HG02938 (cell line): ENCODE results near the gene PNMA8C.
"Not testable (repeated sequence)": the region's sequence is repeated elsewhere in the genome, so short reads cannot be mapped to it uniquely, and the experiment has no call there.

Source experiments
- ATAC-seq: cut with Tn5 transposase; IDR thresholded peaks from one replicate; pipeline ENCODE4 v1.9.1; 2021; ENCODE audit warnings: mild to moderate bottlenecking, moderate library complexity; ENCODE audit not compliant: unreplicated experiment

The PNMA8C gene

DNA sequence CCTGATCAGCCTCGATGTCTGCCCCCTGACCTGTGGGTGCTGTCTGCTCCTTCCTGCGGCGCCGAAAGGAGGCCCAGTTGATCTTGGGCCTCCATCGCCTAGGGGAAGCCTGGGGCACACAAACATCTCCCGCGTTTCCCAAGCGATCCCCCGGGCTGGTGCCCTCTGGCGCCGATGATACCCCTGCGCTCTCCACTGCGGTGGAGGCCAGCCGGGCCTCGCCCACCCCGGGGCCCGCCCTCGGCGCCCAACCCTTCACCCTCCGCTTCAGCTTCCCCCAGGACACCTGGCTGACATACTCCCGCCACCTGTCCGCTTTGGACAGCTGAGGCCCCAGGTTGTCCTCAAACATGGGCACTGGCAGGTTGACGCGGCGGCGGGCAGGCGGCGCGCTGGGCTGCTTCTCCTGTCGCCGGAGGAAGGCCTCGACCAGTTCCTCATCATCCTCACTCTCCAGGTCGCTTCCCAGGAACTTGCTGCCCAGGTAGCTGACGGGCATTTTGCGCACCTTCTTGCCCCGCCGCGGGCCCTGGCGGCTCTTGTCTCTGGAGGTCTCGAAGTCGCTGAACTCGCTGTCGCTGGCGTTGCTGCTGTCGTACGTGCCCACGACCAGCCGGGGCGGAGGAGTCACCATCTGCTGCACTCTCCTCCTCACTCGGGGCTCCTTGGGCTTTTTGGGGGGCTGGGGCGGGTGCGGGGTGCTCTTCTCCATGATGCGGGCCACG lies 16.6 kb downstream of the PNMA8C start:
- ATAC-seq, result no peak

DNA sequence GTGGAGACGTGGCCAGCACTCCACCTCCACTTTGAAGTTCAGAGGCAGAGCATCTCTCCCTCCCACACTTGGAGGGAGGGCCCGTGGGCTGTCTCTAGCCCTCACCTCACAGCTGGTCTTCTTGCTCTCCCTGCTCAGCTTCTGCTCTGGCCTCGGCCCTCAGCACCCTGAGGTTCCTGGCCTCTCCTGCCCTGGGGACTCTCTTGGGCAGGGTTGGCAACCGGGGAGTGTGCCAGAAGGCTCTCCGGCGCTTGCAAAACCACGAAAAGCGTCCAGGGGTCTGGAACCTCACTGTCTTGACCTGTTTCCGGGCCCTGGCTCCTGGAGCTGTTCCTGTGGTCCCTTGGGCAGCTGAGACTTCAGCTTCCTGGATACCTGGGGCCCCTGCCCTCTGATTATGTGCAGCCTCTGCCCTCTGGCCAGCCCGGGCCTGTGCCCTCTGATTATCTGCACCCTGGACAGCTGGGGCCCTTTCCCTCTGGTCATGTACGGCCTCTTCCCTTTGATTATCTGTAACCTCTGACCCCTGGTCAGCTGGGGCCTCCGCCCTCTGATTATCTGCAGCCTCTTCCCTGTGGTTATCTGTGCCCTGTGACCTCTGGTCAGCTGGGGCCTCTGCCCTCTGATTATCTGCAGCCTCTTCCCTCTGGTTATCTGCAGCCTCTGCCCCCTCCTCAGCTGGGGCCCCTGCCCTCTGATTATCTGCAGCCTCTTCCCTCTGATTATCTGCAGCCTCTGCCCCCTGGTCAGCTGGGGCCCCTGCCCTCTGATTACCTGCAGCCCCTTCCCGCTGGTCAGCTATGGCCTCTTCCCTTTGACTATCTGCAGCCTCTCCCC lies 17.4 kb downstream of the PNMA8C start:
- no peak for ATAC-seq

- ATAC-seq, result no peak
These were observed 18.3 kb downstream of the PNMA8C start for GRCh38 chr19:46410205-46411087.

DNA sequence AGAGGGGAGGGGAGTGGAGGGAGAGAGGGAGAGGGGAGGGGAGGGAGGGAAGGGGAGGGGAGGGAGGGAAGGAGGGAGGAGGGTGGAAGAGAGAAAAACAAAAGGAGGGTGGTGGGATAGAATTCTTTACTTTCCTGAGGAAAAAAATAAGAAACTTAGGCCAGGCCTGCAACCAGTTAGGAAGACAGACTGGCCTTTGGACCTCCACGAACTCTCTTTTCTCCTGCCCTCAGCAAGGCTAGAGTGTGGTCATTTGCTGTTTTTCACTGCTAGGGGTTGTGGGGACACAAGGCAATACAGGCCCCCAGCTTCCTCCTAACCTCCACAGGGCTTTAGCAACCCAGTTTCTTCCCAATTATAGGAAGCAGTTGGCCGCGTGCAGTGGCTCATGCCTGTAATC lies 19.5 kb downstream of the PNMA8C start:
- ATAC-seq, result no peak

GRCh38 chr19:46408664-46409039 lies 20.1 kb downstream of the PNMA8C start:
- ATAC-seq, result no peak

DNA sequence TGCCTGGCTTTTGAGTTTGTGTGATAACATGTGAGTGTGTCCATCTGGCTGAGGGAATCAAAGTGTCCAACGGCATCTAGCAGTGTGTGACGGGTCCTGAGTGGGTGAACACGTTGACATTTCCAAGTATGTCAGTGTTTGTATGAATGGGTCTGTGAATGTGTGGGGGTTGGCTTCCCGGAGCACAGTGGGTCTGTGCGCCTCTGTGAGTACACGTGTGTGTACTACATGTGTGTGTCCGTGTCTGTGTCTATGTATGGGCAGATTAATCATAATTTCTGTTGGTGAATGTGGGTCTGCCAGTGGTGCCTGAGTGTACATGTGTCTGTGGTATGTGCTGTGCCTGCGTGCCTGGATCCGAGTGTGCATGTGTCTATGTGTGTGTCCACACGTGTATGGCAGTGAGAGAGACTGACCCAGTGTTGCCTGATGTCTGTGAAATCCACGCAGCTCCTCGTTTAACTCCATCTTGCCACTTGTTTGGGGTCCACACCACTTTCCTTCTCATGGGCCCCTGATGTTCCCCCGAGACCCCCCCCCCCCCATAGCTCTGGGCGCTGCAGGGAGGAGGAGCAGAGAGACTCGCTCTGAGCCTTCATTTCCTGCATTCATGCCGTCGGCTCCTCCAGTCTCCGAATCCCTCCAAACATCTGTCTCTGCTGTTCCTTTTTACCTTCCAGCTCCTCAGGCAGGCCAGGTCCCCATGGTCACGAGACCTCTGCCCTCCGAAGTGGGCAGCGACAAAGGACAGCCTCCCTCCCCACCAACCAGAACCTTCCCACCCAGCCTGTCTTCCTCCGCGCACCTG lies 20.7 kb downstream of the PNMA8C start:
- no peak for ATAC-seq

DNA sequence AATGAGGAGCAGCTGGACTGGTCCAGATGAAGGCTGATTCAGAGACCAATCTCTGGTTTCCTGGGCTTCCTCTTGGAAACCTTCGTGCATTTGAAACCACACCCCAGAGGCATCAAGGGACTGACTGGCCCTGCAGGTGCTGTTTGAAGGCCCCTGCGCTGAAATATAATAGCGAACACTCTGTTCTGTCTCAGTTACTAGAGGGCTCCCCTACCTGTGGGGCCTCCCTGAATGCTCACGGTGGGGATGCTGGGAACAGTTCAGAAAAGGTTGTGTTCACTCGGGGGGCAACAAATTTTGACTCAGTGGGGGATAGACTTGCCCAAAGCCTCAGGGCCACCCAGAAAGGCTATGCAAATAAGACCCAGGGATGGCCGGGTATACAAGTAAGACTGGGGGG lies 21.8 kb downstream of the PNMA8C start:
- no peak for ATAC-seq

DNA sequence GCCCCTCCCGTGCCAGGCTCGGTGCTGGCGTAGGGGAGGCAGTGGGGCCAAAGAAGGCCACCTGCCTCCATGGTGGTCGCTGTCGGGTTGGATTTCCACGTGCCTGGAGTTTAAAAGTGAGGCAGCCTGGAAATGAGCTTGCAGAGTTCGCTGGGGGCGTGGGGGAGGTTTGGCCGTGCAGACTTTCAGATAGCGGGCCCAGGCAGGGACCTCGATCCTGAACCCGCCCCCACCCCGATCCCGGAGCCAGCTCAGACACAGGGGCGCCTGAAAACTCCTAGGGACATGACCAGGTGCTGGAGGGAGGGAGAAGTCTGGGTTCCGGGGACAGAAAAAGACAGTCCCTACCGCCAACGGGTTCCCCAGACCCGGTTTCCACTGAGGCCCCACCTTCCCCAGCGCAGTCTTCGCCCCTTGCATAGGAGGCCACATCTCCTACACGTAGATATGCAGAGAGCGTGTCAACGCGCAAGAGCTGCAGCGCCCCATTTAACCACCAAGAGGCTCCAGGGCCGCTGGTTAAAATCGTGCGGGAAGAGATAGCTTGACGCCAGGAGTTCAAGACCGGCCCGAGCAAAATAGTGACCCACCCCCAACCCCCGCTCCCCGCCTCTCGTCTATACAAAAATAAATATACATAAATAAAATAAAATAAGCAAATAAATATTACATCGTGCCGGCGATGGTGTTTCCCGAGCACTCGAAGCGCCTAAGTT lies 23.8 kb downstream of the PNMA8C start:
- no peak for ATAC-seq

DNA sequence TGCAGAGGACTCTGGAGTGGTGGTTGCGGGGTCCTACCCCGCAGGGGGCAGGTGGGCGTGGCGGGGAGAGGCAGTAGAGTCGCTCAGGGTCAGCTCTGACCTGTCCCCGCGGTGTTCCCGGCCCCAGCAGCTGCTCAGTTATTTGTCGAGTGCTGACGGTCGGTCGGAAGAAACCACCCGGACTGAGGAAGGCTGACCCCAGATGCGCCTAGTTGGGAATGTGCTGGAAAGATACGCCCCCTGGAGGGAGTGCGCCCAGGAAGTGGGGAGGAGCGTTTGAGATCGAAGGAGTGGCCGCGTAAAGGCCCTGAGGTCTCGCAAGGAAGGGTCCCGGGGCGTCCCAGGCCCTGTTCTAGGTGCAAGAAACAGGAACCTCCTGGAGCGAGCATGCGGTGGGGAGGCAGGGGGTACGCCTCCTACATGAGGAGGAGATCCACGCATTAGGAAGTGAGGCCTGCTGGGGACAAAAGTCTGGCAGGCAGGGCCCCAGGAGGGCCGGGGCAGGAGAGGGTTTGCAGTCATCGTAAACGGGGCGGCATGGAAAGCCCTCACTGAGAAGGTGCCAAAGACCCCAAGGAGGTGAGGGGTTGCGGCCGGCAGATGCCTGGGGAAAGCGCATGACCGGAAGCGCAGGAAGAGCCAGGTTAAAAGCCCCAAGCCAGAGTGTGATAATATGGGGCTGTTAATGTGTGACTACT lies 24.5 kb downstream of the PNMA8C start:
- no peak for ATAC-seq

DNA sequence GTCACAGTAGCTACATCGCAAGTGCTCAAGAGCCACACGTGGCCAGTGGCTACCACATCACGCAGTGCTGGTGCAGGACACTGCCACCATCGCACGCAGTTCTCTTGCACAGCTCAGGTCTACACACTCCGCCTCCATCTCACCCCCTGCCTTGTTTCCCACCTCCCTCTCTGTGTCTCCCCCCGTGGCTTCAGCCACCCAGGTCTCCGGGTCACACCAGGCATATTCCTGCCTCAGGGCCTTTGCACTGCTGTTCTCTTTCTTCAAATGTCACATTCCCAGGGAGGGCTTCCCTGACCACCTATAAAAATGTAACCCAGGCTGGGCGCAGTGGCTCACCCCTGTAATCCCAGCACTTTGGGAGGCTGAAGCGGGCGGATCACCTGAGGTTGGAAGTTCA lies 26.0 kb downstream of the PNMA8C start:
- ATAC-seq, result no peak

GRCh38 chr19:46397801-46398479 lies 30.8 kb downstream of the PNMA8C start:
- not testable (repeated sequence) for ATAC-seq

GRCh38 chr19:46394402-46394797 lies 34.3 kb downstream of the PNMA8C start:
- ATAC-seq, result no peak

GRCh38 chr19:46393456-46394401 lies 35.0 kb downstream of the PNMA8C start:
- ATAC-seq, result no peak

DNA sequence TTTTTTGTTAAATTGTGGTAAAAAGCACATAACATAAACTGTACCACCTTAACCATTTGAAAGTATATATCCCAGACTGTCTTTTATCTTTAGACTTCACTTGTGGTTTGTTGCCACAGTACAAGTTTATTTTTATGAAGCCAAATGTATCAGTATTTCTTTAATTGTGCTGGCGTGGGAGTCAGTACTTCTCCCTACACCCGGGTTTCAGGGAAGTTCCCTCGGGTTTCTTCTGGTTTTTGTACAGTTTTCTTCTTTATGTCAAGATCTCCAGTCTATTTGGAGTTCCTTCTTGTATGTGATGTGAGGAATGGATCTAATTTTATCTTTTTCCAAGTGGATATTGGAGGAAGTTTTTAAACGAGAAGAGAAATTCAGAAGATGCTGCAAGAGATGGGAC lies 35.9 kb downstream of the PNMA8C start:
- no peak for ATAC-seq

DNA sequence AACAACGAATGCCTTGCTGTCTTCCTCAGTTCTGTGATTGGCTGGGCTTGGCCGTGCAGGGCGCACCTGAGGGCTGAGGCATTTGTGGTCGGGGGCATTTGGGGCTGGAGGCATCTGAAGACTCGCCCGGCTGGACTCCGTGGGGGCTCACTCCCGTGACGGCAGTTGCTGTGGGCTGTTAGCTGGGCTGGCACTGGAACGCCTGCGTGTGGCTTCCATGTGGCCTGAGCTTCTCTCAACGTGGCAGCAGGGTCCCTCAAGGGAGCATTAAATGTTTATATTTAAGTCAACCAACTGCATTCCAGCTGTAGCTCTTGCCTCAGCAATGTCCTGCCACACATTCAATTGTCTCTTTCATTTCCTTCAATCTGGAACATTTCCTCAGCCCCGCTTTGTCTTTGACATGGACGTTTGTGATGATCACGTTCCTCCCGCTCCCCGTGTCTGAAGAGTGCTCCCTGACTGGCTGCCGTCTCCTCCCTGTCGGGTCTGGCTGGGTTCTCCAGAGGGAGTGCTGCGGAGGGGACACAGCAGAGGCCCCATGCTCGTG lies 36.4 kb downstream of the PNMA8C start:
- no peak for ATAC-seq

DNA sequence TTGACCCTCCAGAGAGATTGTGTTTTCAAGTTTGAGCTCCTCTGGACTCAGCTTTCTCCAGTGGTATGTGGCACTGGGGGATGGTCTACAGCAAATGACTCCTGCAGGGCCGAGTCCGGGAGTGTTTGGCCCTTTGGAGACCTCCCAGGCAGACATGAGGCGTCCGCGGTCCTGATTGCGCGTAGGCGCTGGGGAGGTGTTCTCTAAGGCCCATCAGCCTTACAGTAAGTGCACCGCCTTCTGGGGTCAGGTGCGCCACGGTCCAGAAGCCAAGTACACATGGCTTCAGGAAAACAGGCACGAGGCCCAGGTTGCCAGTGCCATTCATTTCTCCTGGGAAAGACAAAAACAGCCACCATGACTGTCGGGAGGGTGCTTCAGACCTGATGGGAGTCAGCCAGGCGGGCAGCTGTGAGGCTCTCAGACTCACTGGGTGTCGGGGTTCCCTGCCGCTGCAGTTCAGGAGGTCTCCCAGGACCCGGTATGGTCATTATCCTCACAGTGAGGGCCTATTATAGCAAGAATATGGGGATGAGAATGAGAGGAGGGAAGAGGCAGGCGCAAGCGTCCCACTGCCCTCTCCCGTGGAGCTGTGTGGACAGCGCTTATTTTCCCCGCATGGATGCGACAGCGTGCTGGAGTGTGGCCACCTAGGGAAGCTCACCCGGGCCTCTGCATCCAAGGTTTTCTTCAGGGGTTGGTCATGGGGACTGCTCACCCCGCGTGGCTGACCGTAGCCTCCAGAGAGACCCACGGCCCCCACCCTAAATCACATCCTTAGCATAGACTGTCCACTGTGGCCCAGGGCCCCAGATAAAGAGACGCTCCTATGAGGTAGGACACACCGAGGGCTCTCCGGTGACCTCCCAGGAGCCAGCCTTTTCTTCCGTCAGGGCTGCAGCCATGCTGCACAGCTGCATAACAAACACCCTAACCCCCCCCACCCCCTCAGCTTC lies 37.2 kb downstream of the PNMA8C start:
- no peak for ATAC-seq
